22Rv1 (cell line): ENCODE results near the gene NOP53.
"Not testable (repeated sequence)": the region's sequence is repeated elsewhere in the genome, so short reads cannot be mapped to it uniquely, and the experiment has no call there.

Experiments used
- CTCF ChIP-seq: fragments of 450-650 bp; IDR thresholded peaks from 2 replicates; pipeline ENCODE4 v1.5.1; 2017; ENCODE audit warnings: mild to moderate bottlenecking
- ZFX ChIP-seq: fragments of 450-650 bp; IDR thresholded peaks from 2 replicates; pipeline ENCODE4 v1.6.1; 2017; ENCODE audit warnings: antibody characterized with exemption, borderline replicate concordance

- TF ChIP-seq CTCF, ZFX: not testable (repeated sequence)
These were observed 58.3 kb downstream of the NOP53 start for GRCh38 chr19:47803671-47804070.
